Nephron (organoid): ENCODE data around the gene USP32.

ENCODE experiments used
- H3K27ac Mint-ChIP-seq, 3 experiments: 2 replicates each; pipeline ENCODE4 v1.8.0; 2020; ENCODE audit warnings: mixed read lengths in 3 of 3, mild to moderate bottlenecking in 2 of 3, moderate library complexity in 1 of 3
- H3K27me3 Mint-ChIP-seq: 2 replicates; pipeline ENCODE4 v1.8.0; 2021; ENCODE audit warnings: low read depth, mild to moderate bottlenecking, moderate library complexity, mixed read lengths
- H3K36me3 Mint-ChIP-seq: 2 replicates; pipeline ENCODE4 v1.8.0; 2020; ENCODE audit warnings: low read depth, mixed read lengths
- H3K4me1 Mint-ChIP-seq: 2 replicates; pipeline ENCODE4 v1.8.0; 2020; ENCODE audit warnings: mixed read lengths
- H3K4me3 Mint-ChIP-seq, 3 experiments: 2 replicates each; pipeline ENCODE4 v1.8.0; 2020; ENCODE audit warnings: mild to moderate bottlenecking in 3 of 3, mixed read lengths in 3 of 3, moderate library complexity in 2 of 3
- H3K9me3 Mint-ChIP-seq: 2 replicates; pipeline ENCODE4 v1.8.0; 2020; ENCODE audit warnings: mixed read lengths
- TF ChIP-seq, protein P1 (sequence below), 3 experiments: fragments of 200-600 bp; sonication (generic); IDR thresholded peaks; one replicate each; pipeline ENCODE4 v1.5.0; 2021; ENCODE audit warnings: antibody characterized with exemption in 3 of 3; ENCODE audit not compliant: unreplicated experiment in 3 of 3

Gene USP32

DNA sequence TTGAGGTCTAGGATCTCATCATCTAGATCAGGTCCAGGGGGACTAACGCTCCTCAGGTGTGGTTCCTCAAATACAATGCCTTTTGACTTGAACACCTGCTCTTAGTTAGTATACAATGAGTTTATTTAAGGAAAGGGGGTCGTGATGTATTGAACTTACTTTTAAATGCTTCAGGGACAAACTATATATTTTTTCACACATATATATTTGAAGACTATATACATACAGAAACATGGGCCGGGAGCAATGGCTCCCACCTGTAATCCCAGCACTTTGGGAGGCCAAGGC lies 11.5 kb upstream of the USP32 start:
- Mint-ChIP-seq H3K9me3 (no peaks in the 10 kb centered on the region), H3K4me3 (no peak overlapping the region), H3K27ac (no peak overlapping the region)

DNA sequence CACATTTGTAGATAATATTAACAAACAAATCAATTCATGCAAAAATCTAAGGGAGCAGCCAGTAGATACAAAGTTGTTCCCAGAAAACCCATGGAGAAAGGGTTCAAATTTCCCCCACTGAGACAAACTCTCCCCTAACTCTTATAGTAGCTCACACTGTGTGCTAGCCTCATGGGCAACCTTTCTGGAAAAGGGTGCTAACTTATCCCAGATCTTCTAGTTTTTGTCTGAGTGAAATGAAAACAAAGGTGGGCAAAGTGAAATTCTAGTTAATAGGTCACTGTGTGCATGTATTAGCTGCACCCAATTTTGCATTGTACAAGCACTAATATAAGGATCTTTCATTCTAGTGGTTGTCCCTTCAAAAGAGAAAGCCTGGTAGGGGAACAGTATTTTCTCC lies 9.9 kb upstream of the USP32 start:
- Mint-ChIP-seq H3K4me1 (peaks cover 11% of the 10 kb centered on the region), H3K4me3 (no peak overlapping the region), H3K27ac (no peak overlapping the region), H3K9me3 (no peaks in the 10 kb centered on the region), H3K27me3 (no peaks in the 10 kb centered on the region), H3K36me3 (no peaks in the 10 kb centered on the region)
- TF ChIP-seq, protein P1, sequence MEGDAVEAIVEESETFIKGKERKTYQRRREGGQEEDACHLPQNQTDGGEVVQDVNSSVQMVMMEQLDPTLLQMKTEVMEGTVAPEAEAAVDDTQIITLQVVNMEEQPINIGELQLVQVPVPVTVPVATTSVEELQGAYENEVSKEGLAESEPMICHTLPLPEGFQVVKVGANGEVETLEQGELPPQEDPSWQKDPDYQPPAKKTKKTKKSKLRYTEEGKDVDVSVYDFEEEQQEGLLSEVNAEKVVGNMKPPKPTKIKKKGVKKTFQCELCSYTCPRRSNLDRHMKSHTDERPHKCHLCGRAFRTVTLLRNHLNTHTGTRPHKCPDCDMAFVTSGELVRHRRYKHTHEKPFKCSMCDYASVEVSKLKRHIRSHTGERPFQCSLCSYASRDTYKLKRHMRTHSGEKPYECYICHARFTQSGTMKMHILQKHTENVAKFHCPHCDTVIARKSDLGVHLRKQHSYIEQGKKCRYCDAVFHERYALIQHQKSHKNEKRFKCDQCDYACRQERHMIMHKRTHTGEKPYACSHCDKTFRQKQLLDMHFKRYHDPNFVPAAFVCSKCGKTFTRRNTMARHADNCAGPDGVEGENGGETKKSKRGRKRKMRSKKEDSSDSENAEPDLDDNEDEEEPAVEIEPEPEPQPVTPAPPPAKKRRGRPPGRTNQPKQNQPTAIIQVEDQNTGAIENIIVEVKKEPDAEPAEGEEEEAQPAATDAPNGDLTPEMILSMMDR (IDR thresholded peaks at IDR 0.05; ENCODE audit: unreplicated experiment in 3 of 3): no peak

More for the DNA sequence above, 11.5 kb upstream of the USP32 start:
- H3K27me3 Mint-ChIP-seq: no peaks in the 10 kb centered on the region
- TF ChIP-seq, protein P1 (IDR thresholded peaks at IDR 0.05; ENCODE audit: unreplicated experiment in 3 of 3): no peak
- peaks cover 11% of the 10 kb centered on the region for H3K4me1 Mint-ChIP-seq
- no peaks in the 10 kb centered on the region for H3K36me3 Mint-ChIP-seq

DNA sequence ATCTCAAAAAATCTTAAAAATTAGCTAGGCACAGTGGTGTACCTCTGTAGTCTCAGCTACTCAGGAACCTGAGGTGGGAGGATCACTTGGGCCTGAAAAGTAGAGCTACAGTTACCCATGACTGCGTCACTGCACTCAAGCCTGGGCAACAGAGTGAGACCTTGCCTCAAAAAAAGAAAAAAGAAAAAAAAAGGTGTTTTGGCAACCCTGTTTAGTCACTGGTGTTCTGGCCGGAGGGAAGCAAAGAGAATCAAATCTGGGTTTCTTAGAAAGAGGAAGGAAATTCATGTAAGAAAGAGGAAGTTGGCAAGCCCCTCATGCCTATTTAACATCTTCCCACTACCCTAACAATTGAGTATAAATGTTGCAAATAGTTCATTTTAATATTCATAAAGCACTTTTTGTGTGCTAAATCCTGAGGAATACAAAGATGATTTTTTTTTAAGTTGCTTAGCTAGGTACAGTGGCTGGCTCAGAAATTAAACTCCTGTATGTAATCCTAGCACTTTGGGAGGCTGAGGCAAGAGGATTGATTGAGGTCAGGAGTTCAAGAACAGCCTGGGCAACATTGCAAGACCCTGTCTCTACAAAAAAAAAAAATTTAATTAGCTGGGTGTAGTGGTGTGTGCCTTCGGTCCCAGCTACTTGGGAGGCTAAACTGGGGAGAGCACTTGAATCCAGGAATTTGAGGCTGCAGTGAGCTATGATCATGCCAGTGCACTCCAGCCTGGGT lies 6.5 kb upstream of the USP32 start:
- Mint-ChIP-seq H3K9me3 (no peaks in the 10 kb centered on the region), H3K27me3 (no peaks in the 10 kb centered on the region), H3K4me3 (no peak overlapping the region), H3K36me3 (no peaks in the 10 kb centered on the region), H3K27ac (peak overlapping the region in 1 of 3 experiments; percentile 31), H3K4me1 (peaks cover 6% of the 10 kb centered on the region)
- TF ChIP-seq, protein P1 (IDR thresholded peaks at IDR 0.05; ENCODE audit: unreplicated experiment in 3 of 3): no peak

DNA sequence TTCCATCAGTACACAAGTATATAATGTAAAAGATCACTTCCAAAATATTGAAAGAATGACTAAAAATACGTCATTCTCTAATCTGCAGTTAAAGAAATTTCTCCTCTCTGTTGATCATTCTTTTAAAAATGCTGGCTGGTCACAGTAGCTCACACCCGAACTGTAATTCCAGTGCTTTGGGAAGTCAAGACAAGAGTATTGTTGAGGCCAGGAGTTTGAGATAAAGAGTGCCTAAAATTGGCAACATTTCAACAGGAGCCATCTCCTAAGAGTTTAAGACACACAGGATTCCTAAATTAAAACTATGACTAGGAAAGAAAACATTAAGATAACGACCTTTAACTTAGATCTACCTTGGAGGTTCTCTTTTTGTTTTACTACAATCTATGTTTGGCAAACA lies 4.5 kb upstream of the USP32 start:
- Mint-ChIP-seq H3K36me3 (no peaks in the 10 kb centered on the region), H3K9me3 (no peaks in the 10 kb centered on the region), H3K27ac (peak overlapping the region in 2 of 3 experiments; percentile 9 to 38), H3K4me1 (peaks cover 11% of the 10 kb centered on the region), H3K4me3 (no peak overlapping the region), H3K27me3 (peaks cover under 1% of the 10 kb centered on the region)
- TF ChIP-seq, protein P1 (IDR thresholded peaks at IDR 0.05; ENCODE audit: unreplicated experiment in 3 of 3): no peak

DNA sequence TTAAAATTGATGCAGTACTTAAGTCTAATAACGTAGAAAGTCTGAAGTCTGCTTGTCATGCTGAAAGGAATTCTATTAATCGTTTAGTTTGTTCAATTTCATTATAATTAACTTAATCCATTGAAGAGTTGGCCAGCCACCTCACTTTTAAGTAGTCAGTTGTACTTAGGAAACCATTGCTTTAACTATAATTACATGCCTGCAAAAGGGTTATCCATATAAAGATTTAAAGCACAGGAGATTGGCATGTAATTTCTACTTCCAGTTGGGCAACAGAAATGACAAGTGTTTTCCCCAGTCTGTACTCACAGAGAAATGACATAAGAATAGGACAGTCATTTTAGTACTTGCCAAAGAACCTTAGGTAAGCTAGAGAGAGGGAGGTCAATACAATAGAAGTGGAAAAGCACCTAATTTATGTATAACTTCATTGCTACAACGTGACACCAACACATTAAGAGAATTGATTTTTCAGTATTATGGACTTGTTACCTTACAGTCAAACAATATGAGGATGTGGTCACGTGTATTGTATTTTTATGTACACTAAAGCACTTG lies 3.7 kb upstream of the USP32 start:
- TF ChIP-seq, protein P1 (IDR thresholded peaks at IDR 0.05; ENCODE audit: unreplicated experiment in 3 of 3): no peak
- H3K27ac Mint-ChIP-seq: no peak overlapping the region
- no peaks in the 10 kb centered on the region for H3K36me3 Mint-ChIP-seq
- peaks cover 15% of the 10 kb centered on the region for H3K4me1 Mint-ChIP-seq
- H3K4me3 Mint-ChIP-seq: no peak overlapping the region
- peaks cover 3% of the 10 kb centered on the region for H3K27me3 Mint-ChIP-seq
- no peaks in the 10 kb centered on the region for H3K9me3 Mint-ChIP-seq
